Naive thymus-derived CD4-positive, alpha-beta T cell (primary cell): ENCODE results near the gene WDR17. TPM values are rescaled to one million over a fixed set of nuclear protein-coding genes. Genes with fewer than 3 reads are reported as not detected.

ENCODE experiments used
- ATAC-seq: fragments of 150-1000 bp; cut with Tn5 transposase; 2 replicates; pipeline ENCODE4 v1.10.0; 2021; ENCODE audit warnings: mild to moderate bottlenecking, moderate library complexity
- CTCF ChIA-PET: fragments of 350-600 bp; sonication (Branson Sonifier 250); formaldehyde crosslinking; loops from one replicate; lab custom pipeline; 2021; ENCODE audit warnings: antibody characterized with exemption; lab: Charles Lee
- POLR2A ChIA-PET: fragments of 350-600 bp; sonication (Branson Sonifier 250); formaldehyde crosslinking; loops from one replicate; lab custom pipeline; 2021; ENCODE audit warnings: antibody characterized with exemption, inconsistent platforms; lab: Charles Lee
- DNase-seq, 9 donors: peaks; one replicate each; pipeline versions ENCODE4 v3.0.0 to v3.0.0-alpha.2; 2020 to 2022; ENCODE audit warnings: mixed read lengths in 1 of 9
- H3K27ac ChIP-seq: one replicate; pipeline ENCODE4 v1.7.0; 2013; ENCODE audit warnings: mild to moderate bottlenecking, low read depth, low read length, moderate library complexity
- H3K27me3 ChIP-seq, 2 donors: one replicate each; pipeline ENCODE4 v1.7.0; 2013; ENCODE audit warnings: low read length in 2 of 2, mild to moderate bottlenecking in 2 of 2, moderate library complexity in 2 of 2; ENCODE audit not compliant: control insufficient read depth in 2 of 2, insufficient read depth in 2 of 2
- H3K36me3 ChIP-seq, 3 experiments: 1 replicate in 2 of 3; 2 replicates in 1 of 3; pipeline ENCODE4 v1.7.0; 2013; ENCODE audit warnings: low read length in 3 of 3, mild to moderate bottlenecking in 3 of 3, moderate library complexity in 1 of 3; ENCODE audit not compliant: insufficient read depth in 3 of 3, control insufficient read depth in 2 of 3
- H3K4me1 ChIP-seq, 2 donors: one replicate each; pipeline ENCODE4 v1.7.0; 2013; ENCODE audit warnings: low read length in 2 of 2, mild to moderate bottlenecking in 2 of 2, moderate library complexity in 1 of 2; ENCODE audit not compliant: control insufficient read depth in 2 of 2, insufficient read depth in 2 of 2
- H3K4me3 ChIP-seq: 2 replicates; pipeline ENCODE4 v1.7.0; 2013; ENCODE audit warnings: mild to moderate bottlenecking, low read length
- H3K9me3 ChIP-seq, 3 experiments: 1 replicate in 2 of 3; 2 replicates in 1 of 3; pipeline ENCODE4 v1.7.0; 2013; ENCODE audit warnings: low read length in 3 of 3; ENCODE audit not compliant: control insufficient read depth in 2 of 3
- H3K27ac Mint-ChIP-seq, 9 donors: one replicate each; pipeline ENCODE4 v1.8.0; 2020 to 2022; ENCODE audit warnings: mixed read lengths in 9 of 9, mild to moderate bottlenecking in 8 of 9, moderate library complexity in 5 of 9, inconsistent platforms in 2 of 9
- H3K27me3 Mint-ChIP-seq, 5 donors: one replicate each; pipeline ENCODE4 v1.8.0; 2021 to 2022; ENCODE audit warnings: mixed read lengths in 5 of 5, mild to moderate bottlenecking in 1 of 5
- H3K36me3 Mint-ChIP-seq, 5 donors: one replicate each; pipeline ENCODE4 v1.8.0; 2020 to 2022; ENCODE audit warnings: mixed read lengths in 5 of 5, mild to moderate bottlenecking in 3 of 5, inconsistent platforms in 1 of 5
- H3K4me1 Mint-ChIP-seq, 7 donors: one replicate each; pipeline ENCODE4 v1.8.0; 2020 to 2022; ENCODE audit warnings: mixed read lengths in 7 of 7, mild to moderate bottlenecking in 3 of 7, inconsistent platforms in 1 of 7
- H3K4me3 Mint-ChIP-seq, 10 donors: one replicate each; pipeline ENCODE4 v1.8.0; 2020 to 2022; ENCODE audit warnings: mild to moderate bottlenecking in 10 of 10, mixed read lengths in 10 of 10, moderate library complexity in 6 of 10, inconsistent platforms in 2 of 10
- H3K9me3 Mint-ChIP-seq, 11 donors: one replicate each; pipeline ENCODE4 v1.8.0; 2020 to 2022; ENCODE audit warnings: mixed read lengths in 11 of 11, mild to moderate bottlenecking in 4 of 11, inconsistent platforms in 1 of 11, moderate library complexity in 1 of 11
- intact Hi-C, 2 donors: fragments of 100-400 bp; cut with micrococcal nuclease; formaldehyde crosslinking; loops; one replicate each; pipeline ENCODE4 v1.15.1; 2023
- polyA plus RNA-seq, 2 donors: library from polyadenylated mRNA; unstranded; fragments of 300-500 nt; fragmentation: Illumina TruSeq; gene quantifications; one replicate each; pipeline ENCODE4 v1.2.3, GENCODE V29; 2021
- total RNA-seq, 6 experiments: library from RNA in 5 of 6; stranded (reverse) in 5 of 6; gene quantifications; 1 replicate in 5 of 6; 2 replicates in 1 of 6; pipeline ENCODE4 v1.2.3 and lab custom pipeline; 2021 to 2026

WDR17 gene
- total and polyA plus RNA-seq, 7 experiments from 2014 or later: 0.22 to 1.5 (median 0.87) TPM

- Mint-ChIP-seq H3K4me3 (no peak overlapping the region), H3K4me1 (peaks cover 11 to 15% (median 13%) of the 10 kb centered on the region in 7 donors), H3K27ac (no peak overlapping the region), H3K27me3 (peaks cover 0 to 38% (median 25%) of the 10 kb centered on the region in 5 donors), H3K9me3 (no peaks in the 10 kb centered on the region), H3K36me3 (no peaks in the 10 kb centered on the region)
- H3K36me3 ChIP-seq: no peaks in the 10 kb centered on the region
- H3K27ac ChIP-seq: no peak overlapping the region
- H3K4me1 ChIP-seq: peaks cover 4 to 5% of the 10 kb centered on the region in 2 donors
- CTCF ChIA-PET: no interaction called here
- H3K9me3 ChIP-seq: no peaks in the 10 kb centered on the region
- DNase-seq (no peak), ATAC-seq (no peak)
- no peak overlapping the region for H3K4me3 ChIP-seq
- intact Hi-C loops: no loop called here
- POLR2A ChIA-PET: no interaction called here
- no peaks in the 10 kb centered on the region for H3K27me3 ChIP-seq
These were observed 1.1 kb downstream of the WDR17 start for GRCh38 chr4:176066757-176067156.

- no peaks in the 10 kb centered on the region for H3K9me3 ChIP-seq
- H3K27me3 ChIP-seq: no peaks in the 10 kb centered on the region
- no peaks in the 10 kb centered on the region for H3K4me1 ChIP-seq
- Mint-ChIP-seq H3K27me3 (peaks cover 0 to 16% (median 15%) of the 10 kb centered on the region in 5 donors), H3K4me1 (no peaks in the 10 kb centered on the region), H3K4me3 (no peak overlapping the region), H3K9me3 (peaks cover 0 to 5% (median 0%) of the 10 kb centered on the region in 11 donors), H3K36me3 (no peaks in the 10 kb centered on the region), H3K27ac (no peak overlapping the region)
- no peak overlapping the region for H3K4me3 ChIP-seq
- ChIA-PET CTCF (no interaction called here), POLR2A (no interaction called here)
- no peak for DNase-seq
- no peak overlapping the region for H3K27ac ChIP-seq
- H3K36me3 ChIP-seq: no peaks in the 10 kb centered on the region
- intact Hi-C loops: no loop called here
- no peak for ATAC-seq
These were observed 11.9 kb downstream of the WDR17 start for GRCh38 chr4:176077561-176077960.

GRCh38 chr4:176084769-176085168 is 19.1 kb downstream of the WDR17 start:
- Mint-ChIP-seq H3K27me3 (peaks cover 0 to 14% (median 7%) of the 10 kb centered on the region in 5 donors), H3K9me3 (peaks cover 0 to 4% (median 0%) of the 10 kb centered on the region in 11 donors), H3K36me3 (no peaks in the 10 kb centered on the region), H3K27ac (no peak overlapping the region), H3K4me1 (no peaks in the 10 kb centered on the region), H3K4me3 (no peak overlapping the region)
- Histone ChIP-seq H3K27ac (no peak overlapping the region), H3K36me3 (no peaks in the 10 kb centered on the region), H3K27me3 (no peaks in the 10 kb centered on the region), H3K9me3 (no peaks in the 10 kb centered on the region), H3K4me3 (no peak overlapping the region), H3K4me1 (no peaks in the 10 kb centered on the region)
- ChIA-PET CTCF (no interaction called here), POLR2A (no interaction called here)
- no peak for DNase-seq
- intact Hi-C loops: no loop called here
- ATAC-seq: no peak

- H3K36me3 Mint-ChIP-seq: peaks cover 0 to 4% (median 0%) of the 10 kb centered on the region in 5 donors
- Histone ChIP-seq H3K9me3 (no peaks in the 10 kb centered on the region), H3K36me3 (no peaks in the 10 kb centered on the region), H3K4me1 (no peaks in the 10 kb centered on the region), H3K27ac (no peak overlapping the region), H3K4me3 (no peak overlapping the region), H3K27me3 (no peaks in the 10 kb centered on the region)
- ATAC-seq: peak; percentile 69
- ChIA-PET CTCF (interaction anchor here (0.7 kb wide), 1 partner anchor 34 kb away, joined by 3 read pairs; no protein-coding TSS in a partner anchor), POLR2A (no interaction called here)
- peaks cover 0 to 10% (median 5%) of the 10 kb centered on the region in 11 donors for H3K9me3 Mint-ChIP-seq
- DNase-seq: no peak
- H3K27ac Mint-ChIP-seq: no peak overlapping the region
- H3K4me1 Mint-ChIP-seq: peaks cover 0 to 2% (median 0%) of the 10 kb centered on the region in 7 donors
- H3K27me3 Mint-ChIP-seq: peaks cover 0 to 24% (median 9%) of the 10 kb centered on the region in 5 donors
- no peak overlapping the region for H3K4me3 Mint-ChIP-seq
- intact Hi-C loops: no loop called here
These were observed 24.5 kb downstream of the WDR17 start for GRCh38 chr4:176090115-176090514.

GRCh38 chr4:176099314-176099713 is 33.7 kb downstream of the WDR17 start:
- Mint-ChIP-seq H3K4me3 (no peak overlapping the region), H3K9me3 (peaks cover 0 to 37% (median 18%) of the 10 kb centered on the region in 11 donors), H3K4me1 (no peaks in the 10 kb centered on the region), H3K27me3 (peaks cover 2 to 35% (median 24%) of the 10 kb centered on the region in 5 donors), H3K36me3 (peaks cover 0 to 6% (median 0%) of the 10 kb centered on the region in 5 donors), H3K27ac (no peak overlapping the region)
- DNase-seq: no peak
- Histone ChIP-seq H3K4me3 (no peak overlapping the region), H3K9me3 (peaks cover 0 to 6% (median 4%) of the 10 kb centered on the region in 3 experiments), H3K4me1 (no peaks in the 10 kb centered on the region), H3K27me3 (no peaks in the 10 kb centered on the region), H3K36me3 (no peaks in the 10 kb centered on the region), H3K27ac (no peak overlapping the region)
- ATAC-seq: no peak
- ChIA-PET POLR2A (no interaction called here), CTCF (interaction anchor here (0.7 kb wide), 1 partner anchor 752 kb away, joined by 3 read pairs; no protein-coding TSS in a partner anchor)
- intact Hi-C loops: no loop called here

GRCh38 chr4:176102414-176103063 is 36.9 kb downstream of the WDR17 start:
- H3K36me3 ChIP-seq: no peaks in the 10 kb centered on the region
- Mint-ChIP-seq H3K27ac (peak overlapping the region in 1 of 9 donors; percentile 15), H3K4me1 (no peaks in the 10 kb centered on the region), H3K9me3 (peaks cover 0 to 37% (median 18%) of the 10 kb centered on the region in 11 donors), H3K4me3 (no peak overlapping the region), H3K36me3 (peaks cover 0 to 6% (median 0%) of the 10 kb centered on the region in 5 donors), H3K27me3 (peaks cover 2 to 35% (median 24%) of the 10 kb centered on the region in 5 donors)
- CTCF ChIA-PET: no interaction called here
- no peak overlapping the region for H3K4me3 ChIP-seq
- peaks cover 0 to 6% (median 4%) of the 10 kb centered on the region in 3 experiments for H3K9me3 ChIP-seq
- H3K27ac ChIP-seq: no peak overlapping the region
- ATAC-seq: no peak
- intact Hi-C loops: no loop called here
- POLR2A ChIA-PET: no interaction called here
- no peak for DNase-seq
- H3K4me1 ChIP-seq: no peaks in the 10 kb centered on the region
- no peaks in the 10 kb centered on the region for H3K27me3 ChIP-seq

- H3K4me3 Mint-ChIP-seq: no peak overlapping the region
- DNase-seq (no peak), ATAC-seq (no peak)
- intact Hi-C loops: no loop called here
- H3K4me1 Mint-ChIP-seq: no peaks in the 10 kb centered on the region
- H3K27ac Mint-ChIP-seq: no peak overlapping the region
- ChIA-PET POLR2A (no interaction called here), CTCF (no interaction called here)
- no peaks in the 10 kb centered on the region for H3K27me3 ChIP-seq
- no peaks in the 10 kb centered on the region for H3K36me3 ChIP-seq
- H3K9me3 ChIP-seq: peaks cover 0 to 6% (median 0%) of the 10 kb centered on the region in 3 experiments
- H3K27ac ChIP-seq: no peak overlapping the region
- H3K4me1 ChIP-seq: no peaks in the 10 kb centered on the region
- H3K36me3 Mint-ChIP-seq: peaks cover 0 to 6% (median 0%) of the 10 kb centered on the region in 5 donors
- H3K9me3 Mint-ChIP-seq: peaks cover 0 to 13% (median 9%) of the 10 kb centered on the region in 11 donors
- H3K27me3 Mint-ChIP-seq: peaks cover 2 to 13% (median 8%) of the 10 kb centered on the region in 5 donors
- H3K4me3 ChIP-seq: no peak overlapping the region
These were observed 42.1 kb downstream of the WDR17 start for GRCh38 chr4:176107695-176108094.
